HEK293 (cell line): ENCODE results near the gene BEX1.

ENCODE experiments used
- PRDM10 ChIP-seq: fragments of 450-650 bp; formaldehyde crosslinking; IDR thresholded peaks from 2 replicates; pipeline ENCODE4 v1.5.1; 2016; ENCODE audit warnings: missing biosample characterization, missing genetic modification characterization
- SCRT1 ChIP-seq: fragments of 450-650 bp; formaldehyde crosslinking; IDR thresholded peaks from 2 replicates; pipeline ENCODE4 v1.5.1; 2016; ENCODE audit warnings: missing biosample characterization, missing genetic modification characterization, borderline replicate concordance
- TCF7L2 ChIP-seq: IDR thresholded peaks from 2 replicates; pipeline ENCODE4 v1.6.1; 2011; ENCODE audit warnings: low read depth, mild to moderate bottlenecking, inconsistent platforms, low read length, moderate library complexity, borderline replicate concordance
- TRIM28 ChIP-seq: IDR thresholded peaks from 2 replicates; pipeline ENCODE4 v1.6.1; 2011; ENCODE audit warnings: low read length, control low read depth, borderline replicate concordance
- YY1 ChIP-seq: fragments of 450-650 bp; formaldehyde crosslinking; IDR thresholded peaks from 2 replicates; pipeline ENCODE4 v1.5.1; 2018; ENCODE audit warnings: missing biosample characterization, missing genetic modification characterization
- ZBTB8A ChIP-seq: fragments of 450-650 bp; formaldehyde crosslinking; IDR thresholded peaks from 2 replicates; pipeline ENCODE4 v1.5.1; 2016; ENCODE audit warnings: missing biosample characterization, missing genetic modification characterization
- ZNF157 ChIP-seq: fragments of 450-650 bp; formaldehyde crosslinking; IDR thresholded peaks from 2 replicates; pipeline ENCODE4 v1.5.1; 2016; ENCODE audit warnings: missing biosample characterization, missing genetic modification characterization
- ZNF335 ChIP-seq: fragments of 450-650 bp; formaldehyde crosslinking; conservative IDR thresholded peaks from 2 replicates; pipeline ENCODE4 v1.5.1; 2016; ENCODE audit warnings: missing biosample characterization, missing genetic modification characterization
- ZNF623 ChIP-seq: fragments of 450-650 bp; formaldehyde crosslinking; IDR thresholded peaks from 2 replicates; pipeline ENCODE4 v1.5.1; 2016; ENCODE audit warnings: missing biosample characterization, missing genetic modification characterization
- ZSCAN5A ChIP-seq: fragments of 450-650 bp; formaldehyde crosslinking; IDR thresholded peaks from 2 replicates; pipeline ENCODE4 v1.5.1; 2016; ENCODE audit warnings: missing biosample characterization, missing genetic modification characterization
- TF ChIP-seq, protein P1 (sequence below): fragments of 450-650 bp; formaldehyde crosslinking; IDR thresholded peaks from 2 replicates; pipeline ENCODE4 v1.5.1; 2016; ENCODE audit warnings: missing biosample characterization, missing genetic modification characterization
- TF ChIP-seq, protein P2 (sequence below): fragments of 450-650 bp; formaldehyde crosslinking; IDR thresholded peaks from 2 replicates; pipeline ENCODE4 v1.5.1; 2016; ENCODE audit warnings: missing biosample characterization, missing genetic modification characterization
- TF ChIP-seq, protein P3 (sequence below): fragments of 450-650 bp; formaldehyde crosslinking; IDR thresholded peaks from 2 replicates; pipeline ENCODE4 v1.5.1; 2016; ENCODE audit warnings: missing biosample characterization, missing genetic modification characterization

DNA sequence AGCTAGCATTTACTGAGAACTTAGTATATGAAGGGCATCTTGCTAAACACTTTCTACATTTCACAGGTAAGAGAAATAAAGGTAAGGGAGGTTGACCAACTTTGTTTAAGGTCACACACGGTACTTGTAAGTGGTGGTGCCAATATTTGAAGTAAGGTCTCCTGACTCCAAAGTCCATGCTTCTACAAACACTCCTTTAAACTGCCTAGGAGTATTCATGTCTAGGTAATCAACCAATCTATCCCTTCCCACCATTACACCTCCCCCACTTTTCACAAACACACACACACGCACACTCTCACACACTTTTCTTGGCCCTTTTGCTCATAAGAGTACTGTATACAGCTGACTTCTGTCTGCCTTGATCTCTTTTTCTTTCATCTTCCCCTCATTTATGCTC lies 7.1 kb downstream of the BEX1 start:
- no peak for TF ChIP-seq TRIM28
- no peak for TF ChIP-seq ZNF623 (tag by site-specific recombination)
- TF ChIP-seq, protein P1, sequence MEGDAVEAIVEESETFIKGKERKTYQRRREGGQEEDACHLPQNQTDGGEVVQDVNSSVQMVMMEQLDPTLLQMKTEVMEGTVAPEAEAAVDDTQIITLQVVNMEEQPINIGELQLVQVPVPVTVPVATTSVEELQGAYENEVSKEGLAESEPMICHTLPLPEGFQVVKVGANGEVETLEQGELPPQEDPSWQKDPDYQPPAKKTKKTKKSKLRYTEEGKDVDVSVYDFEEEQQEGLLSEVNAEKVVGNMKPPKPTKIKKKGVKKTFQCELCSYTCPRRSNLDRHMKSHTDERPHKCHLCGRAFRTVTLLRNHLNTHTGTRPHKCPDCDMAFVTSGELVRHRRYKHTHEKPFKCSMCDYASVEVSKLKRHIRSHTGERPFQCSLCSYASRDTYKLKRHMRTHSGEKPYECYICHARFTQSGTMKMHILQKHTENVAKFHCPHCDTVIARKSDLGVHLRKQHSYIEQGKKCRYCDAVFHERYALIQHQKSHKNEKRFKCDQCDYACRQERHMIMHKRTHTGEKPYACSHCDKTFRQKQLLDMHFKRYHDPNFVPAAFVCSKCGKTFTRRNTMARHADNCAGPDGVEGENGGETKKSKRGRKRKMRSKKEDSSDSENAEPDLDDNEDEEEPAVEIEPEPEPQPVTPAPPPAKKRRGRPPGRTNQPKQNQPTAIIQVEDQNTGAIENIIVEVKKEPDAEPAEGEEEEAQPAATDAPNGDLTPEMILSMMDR (tag by site-specific recombination) = no peak
- no peak for TF ChIP-seq ZSCAN5A (tag by site-specific recombination)
- no peak for TF ChIP-seq ZBTB8A (tag by site-specific recombination)
- TF ChIP-seq, protein P2, sequence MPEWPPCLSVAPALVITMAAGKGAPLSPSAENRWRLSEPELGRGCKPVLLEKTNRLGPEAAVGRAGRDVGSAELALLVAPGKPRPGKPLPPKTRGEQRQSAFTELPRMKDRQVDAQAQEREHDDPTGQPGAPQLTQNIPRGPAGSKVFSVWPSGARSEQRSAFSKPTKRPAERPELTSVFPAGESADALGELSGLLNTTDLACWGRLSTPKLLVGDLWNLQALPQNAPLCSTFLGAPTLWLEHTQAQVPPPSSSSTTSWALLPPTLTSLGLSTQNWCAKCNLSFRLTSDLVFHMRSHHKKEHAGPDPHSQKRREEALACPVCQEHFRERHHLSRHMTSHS (tag by site-specific recombination) = no peak
- no peak for TF ChIP-seq YY1 (tag by site-specific recombination)
- TF ChIP-seq SCRT1 (tag by site-specific recombination) = no peak
- TF ChIP-seq ZNF157 (tag by site-specific recombination) = no peak
- no peak for TF ChIP-seq ZNF335 (tag by site-specific recombination)
- TF ChIP-seq TCF7L2 = no peak
- TF ChIP-seq PRDM10 = no peak
- TF ChIP-seq, protein P3, sequence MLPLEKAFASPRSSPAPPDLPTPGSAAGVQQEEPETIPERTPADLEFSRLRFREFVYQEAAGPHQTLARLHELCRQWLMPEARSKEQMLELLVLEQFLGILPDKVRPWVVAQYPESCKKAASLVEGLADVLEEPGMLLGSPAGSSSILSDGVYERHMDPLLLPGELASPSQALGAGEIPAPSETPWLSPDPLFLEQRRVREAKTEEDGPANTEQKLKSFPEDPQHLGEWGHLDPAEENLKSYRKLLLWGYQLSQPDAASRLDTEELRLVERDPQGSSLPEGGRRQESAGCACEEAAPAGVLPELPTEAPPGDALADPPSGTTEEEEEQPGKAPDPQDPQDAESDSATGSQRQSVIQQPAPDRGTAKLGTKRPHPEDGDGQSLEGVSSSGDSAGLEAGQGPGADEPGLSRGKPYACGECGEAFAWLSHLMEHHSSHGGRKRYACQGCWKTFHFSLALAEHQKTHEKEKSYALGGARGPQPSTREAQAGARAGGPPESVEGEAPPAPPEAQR (tag by site-specific recombination) = no peak
